Inferior parietal cortex (tissue), 1 donor: Measurements from ENCODE around the gene CACNG6.

Source experiments
- DNase-seq: peaks from one replicate; pipeline ENCODE4 v3.0.0-alpha.2; 2016; ENCODE audit errors: extremely low spot score

Gene CACNG6

DNA sequence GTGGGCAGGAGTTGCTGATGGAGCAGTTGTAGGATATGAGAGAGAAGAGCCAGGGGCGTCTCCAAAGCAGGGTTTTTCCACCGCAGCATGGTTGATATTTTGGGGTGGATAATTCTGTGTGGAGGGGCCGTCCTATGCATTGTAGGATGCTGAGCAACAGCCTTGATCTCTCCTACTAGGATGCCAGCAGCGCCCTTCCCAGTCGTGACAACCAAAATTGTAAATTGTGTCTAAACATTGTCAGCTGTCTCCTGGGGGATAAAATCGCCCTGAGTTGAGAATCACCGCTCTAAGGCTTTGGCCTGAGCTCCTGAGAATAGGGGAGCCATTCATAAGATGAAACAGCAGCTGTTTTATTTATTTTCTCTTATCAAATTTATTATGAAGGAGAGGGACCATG is 24.5 kb upstream of the CACNG6 start:
- no peak for DNase-seq

DNA sequence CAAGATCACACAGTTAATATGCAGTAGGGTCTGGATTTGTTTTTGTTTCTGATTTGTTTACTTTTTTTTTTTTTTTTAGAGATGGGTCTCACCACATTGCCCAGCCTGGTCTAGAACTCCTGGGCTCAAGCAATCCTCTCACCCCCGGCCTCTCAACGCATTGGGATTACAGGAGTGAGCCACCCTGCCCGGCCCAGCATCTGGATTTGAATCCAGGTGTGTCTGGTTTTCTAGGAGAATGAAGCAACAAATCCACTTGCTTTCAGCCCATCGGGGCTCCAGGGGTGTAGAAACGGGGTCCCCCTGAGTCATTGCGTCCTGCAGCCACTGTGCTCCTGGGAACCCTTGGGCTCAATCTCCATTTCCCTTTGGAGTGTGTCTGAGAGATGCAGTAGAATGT is 22.1 kb upstream of the CACNG6 start:
- no peak for DNase-seq

DNA sequence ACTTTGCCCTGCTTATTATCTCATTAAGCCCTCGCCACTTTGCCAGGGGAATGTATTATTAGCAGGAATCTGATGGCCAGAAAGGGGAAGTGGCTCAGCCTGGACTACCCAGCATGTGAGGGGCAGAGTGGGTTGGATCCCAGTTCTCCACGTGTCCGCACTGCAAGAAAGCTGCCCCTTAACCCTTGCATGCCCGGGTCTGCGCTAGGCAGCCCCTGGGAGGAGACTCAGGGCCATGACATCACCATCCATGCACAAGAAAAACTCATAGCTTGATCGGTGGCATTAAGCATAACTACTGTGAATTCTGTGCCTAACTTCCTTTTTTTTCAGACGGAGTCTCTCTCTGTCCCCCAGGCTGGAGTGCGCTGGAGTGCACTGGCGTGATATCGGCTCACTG is 19.8 kb upstream of the CACNG6 start:
- no peak for DNase-seq

DNA sequence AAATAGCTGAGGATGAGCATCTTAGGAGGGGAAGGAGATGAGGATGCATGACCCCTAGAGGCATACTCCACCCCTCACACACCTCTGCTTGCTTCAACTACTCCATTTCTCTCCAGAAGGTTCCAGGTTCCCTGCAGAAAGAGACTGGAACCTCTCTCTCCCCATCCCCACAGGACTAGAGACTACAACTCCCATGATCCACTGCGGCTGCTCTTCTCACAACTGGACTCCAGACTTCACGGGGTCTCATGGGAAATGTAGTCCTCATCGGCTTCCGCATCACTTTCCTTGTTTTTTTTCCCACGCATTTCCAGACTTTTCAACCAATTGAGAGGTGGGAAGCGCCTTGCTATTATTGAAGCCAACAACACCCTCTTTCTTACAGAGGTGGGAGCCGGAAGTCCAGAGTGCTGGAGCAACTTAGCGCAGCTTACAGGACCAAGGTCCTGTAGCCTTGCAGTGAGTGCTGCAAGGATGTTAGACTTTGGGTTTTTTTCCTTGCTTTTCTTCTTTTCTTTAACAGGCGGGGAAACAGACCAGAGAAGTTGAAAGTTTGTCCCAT is 13.9 kb upstream of the CACNG6 start:
- peak; percentile 93 for DNase-seq

DNA sequence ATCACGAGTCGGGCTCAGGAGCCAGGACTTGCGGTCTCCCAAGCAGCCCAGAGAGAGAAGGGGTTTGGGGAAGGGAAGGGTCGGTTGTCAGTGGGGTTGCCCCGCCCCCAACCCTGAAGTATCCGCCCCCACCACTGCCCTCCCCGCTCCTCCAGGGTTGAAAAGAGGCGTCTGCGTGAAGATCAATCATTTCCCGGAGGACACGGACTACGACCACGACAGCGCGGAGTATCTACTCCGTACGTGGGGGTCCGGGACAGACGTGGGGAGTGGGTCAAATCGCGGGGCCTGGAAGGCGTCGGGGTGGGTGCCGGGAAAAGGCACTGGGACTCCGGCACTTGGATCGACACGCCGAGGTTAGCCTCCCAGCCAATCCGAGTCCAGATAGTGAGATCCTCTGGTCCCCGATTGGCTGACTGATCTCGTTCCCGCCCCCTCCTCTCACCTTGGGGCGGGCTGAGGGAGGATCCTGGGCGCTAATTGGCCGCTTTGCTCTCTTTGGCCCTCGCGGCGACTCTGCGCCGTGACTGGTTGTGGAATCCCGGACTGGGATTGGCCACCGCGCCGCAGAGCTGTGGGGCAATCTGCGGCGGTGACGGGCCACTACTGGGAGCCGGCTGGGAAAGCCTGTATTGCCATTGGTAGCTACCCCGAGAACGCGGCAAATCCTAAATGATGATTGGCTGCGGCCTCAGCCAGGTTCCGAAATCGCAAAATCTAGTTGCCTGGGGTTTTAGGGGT is 13.3 kb upstream of the CACNG6 start:
- peak; percentile 85 for DNase-seq

GRCh38 chr19:53978975-53979801 is 12.2 kb upstream of the CACNG6 start:
- DNase-seq, result no peak

- DNase-seq, result no peak
Measured at GRCh38 chr19:53980539-53981375, 10.7 kb upstream of the CACNG6 start.

DNA sequence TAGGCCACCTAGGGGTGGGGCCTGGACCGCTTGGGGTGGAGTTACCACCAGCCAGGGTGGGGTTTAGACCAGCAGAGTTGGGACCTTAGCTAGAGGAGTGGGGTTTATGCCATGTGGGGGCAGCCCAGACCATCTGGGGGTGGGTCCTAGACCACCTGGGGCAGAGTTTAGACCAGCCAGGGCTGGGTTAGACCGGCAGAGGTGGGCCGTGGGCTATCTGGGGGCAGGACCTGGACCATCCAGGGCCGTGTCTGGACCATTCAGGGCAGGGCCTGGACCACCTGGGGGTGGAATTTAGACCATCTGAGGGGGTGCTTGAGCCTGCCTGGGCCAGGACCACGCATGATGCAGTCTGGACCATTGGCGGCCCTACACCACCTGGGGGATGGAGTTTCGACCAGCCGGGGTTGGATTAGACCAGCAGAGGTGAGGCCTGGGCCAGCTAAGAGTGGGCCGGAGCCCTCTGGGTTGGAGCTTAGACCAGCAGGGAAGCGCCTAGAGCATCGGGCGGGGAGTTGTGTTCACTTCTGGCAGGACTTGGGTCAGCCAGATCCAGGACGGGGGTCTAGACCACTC is 10.0 kb upstream of the CACNG6 start:
- DNase-seq, result no peak

DNA sequence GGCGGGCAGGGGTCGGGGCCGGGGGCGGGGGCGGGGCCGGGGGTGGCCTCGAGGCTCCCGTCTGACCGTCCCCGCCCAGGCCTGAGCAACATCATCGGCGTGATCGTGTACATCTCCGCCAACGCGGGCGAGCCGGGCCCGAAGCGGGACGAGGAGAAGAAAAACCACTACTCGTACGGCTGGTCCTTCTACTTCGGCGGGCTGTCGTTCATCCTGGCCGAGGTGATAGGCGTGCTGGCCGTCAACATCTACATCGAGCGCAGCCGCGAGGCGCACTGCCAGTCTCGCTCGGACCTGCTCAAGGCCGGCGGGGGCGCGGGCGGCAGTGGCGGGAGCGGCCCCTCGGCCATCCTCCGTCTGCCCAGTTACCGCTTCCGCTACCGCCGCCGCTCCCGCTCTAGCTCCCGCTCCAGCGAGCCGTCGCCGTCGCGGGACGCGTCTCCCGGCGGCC is 9.4 kb upstream of the CACNG6 start:
- DNase-seq, result no peak

GRCh38 chr19:53982611-53983010 is 8.8 kb upstream of the CACNG6 start:
- DNase-seq, result no peak

DNA sequence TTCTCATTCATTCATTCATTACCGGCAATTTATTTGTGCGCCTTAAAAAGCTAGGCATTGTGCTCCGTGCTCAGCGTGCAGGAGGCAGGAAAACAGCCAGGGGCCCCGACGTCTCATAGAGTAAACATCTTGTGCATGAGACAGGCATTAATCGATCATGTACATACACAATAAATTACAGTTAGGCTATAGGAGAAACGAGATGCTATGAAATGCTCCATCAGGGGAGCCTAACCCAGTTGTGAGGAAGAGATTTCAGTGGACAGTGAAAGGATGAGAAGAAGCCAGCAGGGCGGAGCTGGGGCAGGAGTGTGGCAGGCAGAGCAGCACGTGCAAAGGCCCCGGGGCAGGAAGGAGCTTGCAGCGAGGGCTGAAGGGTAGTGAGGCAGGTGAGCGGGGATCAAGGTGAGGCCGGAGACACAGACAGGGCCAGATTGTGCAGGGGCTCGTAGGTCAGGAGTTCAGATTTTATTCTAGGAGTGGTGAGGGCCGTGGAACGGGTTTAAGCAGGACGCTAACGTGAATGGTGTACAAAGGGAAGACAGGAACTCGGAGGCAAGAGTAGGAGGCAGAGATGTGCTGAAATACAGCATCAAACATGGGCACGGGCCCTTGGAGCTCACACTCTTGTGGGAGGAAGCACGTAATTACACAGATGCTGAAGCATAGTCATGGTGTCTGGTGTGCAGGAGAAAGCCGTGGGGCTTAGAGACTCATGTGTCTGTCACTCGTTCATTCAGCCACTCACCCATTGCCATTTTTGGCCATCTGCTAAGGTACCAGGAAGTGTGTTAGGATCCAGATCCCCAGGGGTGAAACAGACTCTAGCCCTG is 7.8 kb upstream of the CACNG6 start:
- no peak for DNase-seq

DNA sequence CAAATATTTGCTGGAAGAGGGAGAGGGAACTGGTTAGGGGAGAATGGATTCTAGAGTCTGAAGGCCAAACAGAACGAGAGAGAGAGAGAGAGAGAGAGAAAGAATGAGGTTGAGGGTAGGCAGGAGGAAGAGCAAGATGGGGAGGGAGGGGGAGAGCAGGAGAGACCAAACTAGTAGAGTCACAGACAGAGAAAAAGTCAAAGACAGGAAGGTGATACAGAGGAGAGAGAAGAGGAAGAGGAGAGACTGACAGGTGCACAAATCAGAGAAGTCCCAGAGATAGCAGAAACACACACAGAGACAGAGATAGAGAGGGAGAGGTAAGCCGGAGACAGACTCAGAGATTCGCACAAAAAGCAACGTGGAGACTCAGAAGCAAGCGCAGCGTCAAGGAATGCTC is 5.6 kb upstream of the CACNG6 start:
- no peak for DNase-seq

- no peak for DNase-seq
Measured at GRCh38 chr19:53988981-53989380, 2.5 kb upstream of the CACNG6 start.

DNA sequence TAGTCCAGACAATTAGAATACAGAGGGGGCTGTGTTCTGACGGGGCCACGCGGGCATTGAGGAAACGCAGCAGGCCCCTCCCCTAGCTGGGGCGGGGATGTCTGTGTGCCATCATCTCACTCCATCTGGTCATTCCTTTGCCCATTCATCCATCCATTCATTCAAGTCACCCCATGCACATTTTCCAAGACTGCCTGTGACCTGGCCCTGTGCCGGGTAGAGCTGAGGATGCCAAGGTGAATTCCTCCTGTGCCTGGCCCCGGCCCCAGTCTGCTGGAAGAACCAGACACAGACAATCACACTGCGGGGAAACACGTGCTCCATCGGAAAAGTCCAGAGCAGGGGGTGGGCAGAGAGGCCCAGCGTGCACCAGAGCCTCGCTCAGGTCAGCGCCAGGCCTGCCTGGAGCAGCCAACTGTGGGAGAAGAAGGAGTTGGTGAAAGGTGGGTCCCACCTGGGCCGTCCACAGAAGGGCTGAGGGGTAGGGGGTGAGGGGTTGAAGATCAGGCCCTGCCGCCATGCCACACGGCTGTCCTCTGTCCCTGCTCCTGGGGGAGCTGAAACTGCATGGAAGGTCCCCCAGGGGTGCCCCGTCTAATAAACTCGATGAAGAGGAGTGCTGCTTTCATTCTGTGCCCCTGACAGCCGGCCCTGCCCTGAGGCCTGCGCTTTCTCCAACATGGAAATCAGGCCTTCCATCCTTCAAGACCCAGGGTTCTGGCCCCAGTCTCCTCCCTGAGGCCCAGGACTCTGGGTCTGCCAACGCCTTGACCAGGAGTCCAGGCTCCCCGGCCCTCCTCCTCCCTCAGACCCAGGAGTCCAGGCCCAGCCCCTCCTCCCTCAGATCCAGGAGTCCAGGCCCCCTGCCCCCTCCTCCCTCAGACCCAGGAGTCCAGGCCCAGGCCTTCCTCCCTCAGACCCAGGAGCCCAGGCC is 1.6 kb upstream of the CACNG6 start:
- DNase-seq, result no peak

GRCh38 chr19:53992211-53992610 is 774 bp downstream of the CACNG6 start:
- no peak for DNase-seq

DNA sequence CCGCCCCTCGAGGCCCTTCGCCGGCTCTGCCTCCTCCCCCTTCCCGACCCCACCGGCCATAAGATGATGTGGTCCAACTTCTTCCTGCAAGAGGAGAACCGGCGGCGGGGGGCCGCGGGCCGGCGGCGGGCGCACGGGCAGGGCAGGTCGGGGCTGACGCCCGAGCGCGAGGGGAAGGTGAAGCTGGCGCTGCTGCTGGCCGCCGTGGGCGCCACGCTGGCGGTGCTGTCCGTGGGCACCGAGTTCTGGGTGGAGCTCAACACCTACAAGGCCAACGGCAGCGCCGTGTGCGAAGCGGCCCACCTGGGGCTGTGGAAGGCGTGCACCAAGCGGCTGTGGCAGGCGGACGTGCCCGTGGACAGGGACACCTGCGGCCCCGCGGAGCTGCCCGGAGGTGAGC is 1.4 kb downstream of the CACNG6 start:
- DNase-seq, result no peak

GRCh38 chr19:53993448-53993847 is 2.0 kb downstream of the CACNG6 start:
- DNase-seq, result no peak

DNA sequence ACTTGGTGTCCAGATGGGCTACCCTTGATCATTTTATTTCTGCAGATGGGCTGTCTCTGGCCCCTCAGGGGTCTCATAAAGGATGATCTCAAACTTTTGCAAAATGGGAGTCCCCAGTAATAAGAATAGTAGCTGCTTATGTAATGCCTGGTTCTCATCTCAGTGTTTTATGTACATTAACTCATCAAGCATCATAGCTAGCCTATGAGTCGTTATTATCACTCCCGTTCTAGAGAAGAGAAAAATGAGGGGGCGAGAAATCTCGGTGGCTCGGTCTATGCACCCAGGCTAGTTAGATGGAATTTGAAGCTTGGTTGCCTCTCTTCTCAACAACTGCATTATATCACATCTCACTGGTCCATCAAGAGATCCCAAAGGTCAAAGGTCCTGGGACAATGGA is 3.4 kb downstream of the CACNG6 start:
- no peak for DNase-seq

DNA sequence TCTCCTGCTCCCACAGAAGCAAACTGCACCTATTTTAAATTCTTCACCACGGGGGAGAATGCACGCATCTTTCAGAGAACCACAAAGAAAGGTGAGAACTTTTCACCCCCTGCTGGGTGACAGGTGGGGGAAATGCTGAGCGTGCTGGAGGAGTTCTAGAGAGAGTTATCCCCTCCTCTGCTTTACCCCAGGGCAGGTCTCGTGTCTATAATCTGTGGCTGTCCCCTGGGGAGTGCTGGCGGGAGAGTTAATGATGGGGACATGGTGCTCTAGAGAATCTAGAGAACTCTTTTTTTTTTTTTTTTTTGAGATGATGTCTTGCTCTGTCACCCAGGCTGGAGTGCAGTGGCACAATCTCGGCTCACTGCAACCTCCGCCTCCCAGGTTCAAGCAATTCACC is 6.8 kb downstream of the CACNG6 start:
- no peak for DNase-seq

- DNase-seq, result no peak
Measured at GRCh38 chr19:53999694-54000093, 8.3 kb downstream of the CACNG6 start.
